ENCODE results near the gene GIPR.
"Not testable (repeated sequence)": the region's sequence is repeated elsewhere in the genome, so short reads cannot be mapped to it uniquely, and the experiment has no call there.

GIPR gene

GRCh38 chr19:45676851-45677263 is 8.8 kb downstream of the GIPR start:
- TF ChIP-seq CTCF (conservative IDR thresholded peaks at IDR 0.05; ENCODE audit: control insufficient read depth, insufficient read depth, low read depth, low read length), result no peak
- H3K4me3 ChIP-seq (ENCODE audit: control insufficient read depth, low read depth, low read length), result no peak overlapping the region
- DNase-seq (ENCODE audit: low read depth), result no peak

GRCh38 chr19:45677351-45678230 is 9.6 kb downstream of the GIPR start:
- H3K4me3 ChIP-seq (ENCODE audit: control insufficient read depth, low read depth, low read length), result peak overlapping the region; percentile 10
- TF ChIP-seq CTCF (conservative IDR thresholded peaks at IDR 0.05; ENCODE audit: control insufficient read depth, insufficient read depth, low read depth, low read length), result no peak
- DNase-seq (ENCODE audit: low read depth), result peak; percentile 67

- peak overlapping the region; percentile 40 for H3K4me3 ChIP-seq (ENCODE audit: control insufficient read depth, low read depth, low read length)
- peak; percentile 58 for TF ChIP-seq CTCF (conservative IDR thresholded peaks at IDR 0.05; ENCODE audit: control insufficient read depth, insufficient read depth, low read depth, low read length)
- peak; percentile 67 for DNase-seq (ENCODE audit: low read depth)
Measured at GRCh38 chr19:45681391-45682015, 13.5 kb downstream of the GIPR start.

GRCh38 chr19:45682117-45682516 is 14.1 kb downstream of the GIPR start:
- DNase-seq (ENCODE audit: low read depth), result no peak
- no peak for TF ChIP-seq CTCF (conservative IDR thresholded peaks at IDR 0.05; ENCODE audit: control insufficient read depth, insufficient read depth, low read depth, low read length)
- no peak overlapping the region for H3K4me3 ChIP-seq (ENCODE audit: control insufficient read depth, low read depth, low read length)

- TF ChIP-seq CTCF (conservative IDR thresholded peaks at IDR 0.05; ENCODE audit: control insufficient read depth, insufficient read depth, low read depth, low read length), result no peak
- no peak overlapping the region for H3K4me3 ChIP-seq (ENCODE audit: control insufficient read depth, low read depth, low read length)
- no peak for DNase-seq (ENCODE audit: low read depth)
Measured at GRCh38 chr19:45682908-45683307, 14.9 kb downstream of the GIPR start.

GRCh38 chr19:45685045-45685444 is 17.0 kb downstream of the GIPR start:
- H3K4me3 ChIP-seq (ENCODE audit: control insufficient read depth, low read depth, low read length), result not testable (repeated sequence)

GRCh38 chr19:45687599-45687998 is 19.6 kb downstream of the GIPR start:
- no peak overlapping the region for H3K4me3 ChIP-seq (ENCODE audit: control insufficient read depth, low read depth, low read length)
- DNase-seq (ENCODE audit: low read depth), result no peak
- TF ChIP-seq CTCF (conservative IDR thresholded peaks at IDR 0.05; ENCODE audit: control insufficient read depth, insufficient read depth, low read depth, low read length), result no peak

More at GRCh38 chr19:45685045-45685444, 17.0 kb downstream of the GIPR start:
- DNase-seq (ENCODE audit: low read depth), result not testable (repeated sequence)

All from fibroblast of mammary gland (primary cell).